ENCODE results near the gene GALNTL6. TPM values are rescaled to one million over a fixed set of nuclear protein-coding genes. Genes with fewer than 3 reads are reported as not detected.

GALNTL6 gene
- total RNA-seq, 4 donors from 2014 or later: 0.67 to 0.70 TPM; not detected in 2

GRCh38 chr4:171793723-171794122 is 19.5 kb upstream of the GALNTL6 start:
- TF ChIP-seq POLR2A (IDR thresholded peaks at IDR 0.05) (no peak), CTCF (IDR thresholded peaks at IDR 0.05) (no peak)
- H3K27me3 ChIP-seq: no peaks in the 10 kb centered on the region
- H3K27ac ChIP-seq: no peak overlapping the region
- no peak for DNase-seq
- no peaks in the 10 kb centered on the region for H3K9me3 ChIP-seq
- no peaks in the 10 kb centered on the region for H3K36me3 ChIP-seq
- no peaks in the 10 kb centered on the region for H3K4me1 ChIP-seq
- no peak overlapping the region for H3K4me3 ChIP-seq

- no peaks in the 10 kb centered on the region for H3K9me3 ChIP-seq
- H3K4me1 ChIP-seq: no peaks in the 10 kb centered on the region
- H3K4me3 ChIP-seq: no peak overlapping the region
- H3K27me3 ChIP-seq: no peaks in the 10 kb centered on the region
- H3K27ac ChIP-seq: no peak overlapping the region
- H3K36me3 ChIP-seq: no peaks in the 10 kb centered on the region
- no peak for DNase-seq
- TF ChIP-seq POLR2A (IDR thresholded peaks at IDR 0.05): no peak
- TF ChIP-seq CTCF (IDR thresholded peaks at IDR 0.05): no peak
Observed at GRCh38 chr4:171794528-171794927, 18.7 kb upstream of the GALNTL6 start.

GRCh38 chr4:171809854-171810253 is 3.4 kb upstream of the GALNTL6 start:
- no peaks in the 10 kb centered on the region for H3K27me3 ChIP-seq
- no peak overlapping the region for H3K27ac ChIP-seq
- H3K36me3 ChIP-seq: no peaks in the 10 kb centered on the region
- no peak overlapping the region for H3K4me3 ChIP-seq
- H3K4me1 ChIP-seq: peaks cover 0 to 4% (median 0%) of the 10 kb centered on the region in 4 donors
- DNase-seq: no peak
- no peaks in the 10 kb centered on the region for H3K9me3 ChIP-seq
- TF ChIP-seq CTCF (IDR thresholded peaks at IDR 0.05) (no peak), POLR2A (IDR thresholded peaks at IDR 0.05) (no peak)

- no peak for DNase-seq
- Histone ChIP-seq H3K4me1 (peaks cover 0 to 4% (median 0%) of the 10 kb centered on the region in 4 donors), H3K27me3 (no peaks in the 10 kb centered on the region), H3K4me3 (peak overlapping the region in 2 of 4 donors; percentile 32 to 40), H3K9me3 (no peaks in the 10 kb centered on the region), H3K36me3 (no peaks in the 10 kb centered on the region), H3K27ac (no peak overlapping the region)
- no peak for TF ChIP-seq CTCF (IDR thresholded peaks at IDR 0.05)
- no peak for TF ChIP-seq POLR2A (IDR thresholded peaks at IDR 0.05)
Observed at GRCh38 chr4:171812333-171812664, 905 bp upstream of the GALNTL6 start.

GRCh38 chr4:171813526-171814250 is 484 bp downstream of the GALNTL6 start:
- TF ChIP-seq CTCF (IDR thresholded peaks at IDR 0.05) (no peak), POLR2A (IDR thresholded peaks at IDR 0.05) (no peak)
- peaks cover 0 to 4% (median 0%) of the 10 kb centered on the region in 4 donors for H3K4me1 ChIP-seq
- H3K9me3 ChIP-seq: no peaks in the 10 kb centered on the region
- H3K4me3 ChIP-seq: peak overlapping the region in 3 of 4 donors; percentile 27 to 40 (median 32)
- no peak overlapping the region for H3K27ac ChIP-seq
- H3K27me3 ChIP-seq: no peaks in the 10 kb centered on the region
- no peaks in the 10 kb centered on the region for H3K36me3 ChIP-seq
- no peak for DNase-seq

Data from Peyer's patch (tissue), 4 donors.